HG02884 (cell line): ENCODE results near the gene ANKRD10.

ENCODE experiments used
- ATAC-seq: cut with Tn5 transposase; IDR thresholded peaks from one replicate; pipeline ENCODE4 v1.9.1; 2021; ENCODE audit warnings: mild to moderate bottlenecking, moderate library complexity; ENCODE audit not compliant: unreplicated experiment

The ANKRD10 gene

GRCh38 chr13:110916301-110917142, 1.7 kb upstream of the ANKRD10 start:
- ATAC-seq: no peak

DNA sequence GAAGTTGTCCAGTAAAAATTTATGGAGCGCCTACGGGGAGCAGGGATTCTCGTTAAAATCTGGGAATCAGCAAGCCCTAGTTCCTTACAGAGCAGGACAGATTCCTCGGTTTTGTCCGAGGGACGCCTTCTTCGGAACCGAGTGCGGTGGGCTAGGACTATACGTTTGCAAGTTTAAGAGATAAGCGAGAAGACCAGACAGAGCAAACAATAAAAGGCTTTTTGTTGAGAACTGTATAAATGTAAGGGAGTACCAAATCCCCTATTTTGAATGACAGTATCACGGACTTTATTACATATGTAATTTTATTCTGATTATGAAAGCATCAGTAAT, 971 bp upstream of the ANKRD10 start:
- ATAC-seq: no peak

DNA sequence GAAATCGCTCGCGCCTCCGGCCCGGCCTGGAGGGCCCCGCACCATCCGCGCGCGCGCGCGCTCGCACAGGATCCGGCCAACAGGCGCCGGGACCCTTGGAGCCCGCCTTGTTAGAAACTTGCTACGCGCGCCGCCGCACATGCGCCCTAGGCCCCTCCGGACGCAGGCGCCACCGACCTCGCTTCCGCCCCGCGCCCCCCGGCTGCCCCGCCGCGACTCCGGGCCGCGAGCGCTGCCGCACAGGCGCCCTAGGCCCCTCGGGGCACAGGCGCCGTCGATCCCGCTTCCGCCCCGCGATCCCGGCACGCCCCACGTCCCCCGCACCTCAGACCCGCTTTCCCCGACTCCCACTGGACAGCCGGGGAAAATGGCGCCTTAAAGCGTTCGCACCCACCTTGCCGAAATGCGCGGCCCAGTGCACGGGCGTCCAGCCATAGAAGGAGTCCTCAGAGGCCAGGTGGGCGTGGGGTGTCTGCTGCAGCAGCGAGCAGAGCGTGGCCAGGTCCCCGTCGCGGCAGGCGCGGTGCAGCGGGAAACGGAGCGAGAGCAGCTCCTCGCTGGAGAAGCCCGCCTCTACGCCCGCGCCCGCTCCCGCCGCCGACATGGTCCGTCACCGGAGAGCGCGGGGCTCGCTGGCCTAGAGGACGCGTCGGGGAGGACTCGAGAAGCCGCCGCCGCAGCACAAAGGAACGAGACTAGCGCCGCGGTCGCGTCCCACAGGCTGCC, 375 bp downstream of the ANKRD10 start:
- peak; percentile 26 for ATAC-seq

- ATAC-seq: no peak
Measured at GRCh38 chr13:110914081-110914330, 863 bp downstream of the ANKRD10 start.

GRCh38 chr13:110913322-110914080, 1.4 kb downstream of the ANKRD10 start:
- no peak for ATAC-seq

GRCh38 chr13:110912651-110913051, 2.2 kb downstream of the ANKRD10 start:
- ATAC-seq: no peak

DNA sequence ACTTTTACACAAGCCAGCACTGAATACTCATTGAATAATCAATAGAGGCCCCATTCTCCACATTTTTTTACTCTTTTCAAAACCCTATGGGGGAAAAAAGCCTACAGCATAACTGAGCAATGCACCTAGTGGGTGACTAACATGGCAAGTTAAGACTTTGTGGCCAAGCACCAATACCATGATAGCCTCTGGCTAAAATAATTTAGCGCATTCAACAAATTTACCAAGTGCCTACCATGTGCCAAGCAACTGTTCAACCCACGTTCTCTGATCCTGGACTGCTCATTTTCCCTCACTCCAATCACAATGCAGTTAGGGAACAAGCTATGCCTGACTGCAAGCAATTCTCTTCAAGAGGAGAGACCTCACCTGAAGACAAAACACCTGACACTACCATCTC, 3.0 kb downstream of the ANKRD10 start:
- no peak for ATAC-seq

DNA sequence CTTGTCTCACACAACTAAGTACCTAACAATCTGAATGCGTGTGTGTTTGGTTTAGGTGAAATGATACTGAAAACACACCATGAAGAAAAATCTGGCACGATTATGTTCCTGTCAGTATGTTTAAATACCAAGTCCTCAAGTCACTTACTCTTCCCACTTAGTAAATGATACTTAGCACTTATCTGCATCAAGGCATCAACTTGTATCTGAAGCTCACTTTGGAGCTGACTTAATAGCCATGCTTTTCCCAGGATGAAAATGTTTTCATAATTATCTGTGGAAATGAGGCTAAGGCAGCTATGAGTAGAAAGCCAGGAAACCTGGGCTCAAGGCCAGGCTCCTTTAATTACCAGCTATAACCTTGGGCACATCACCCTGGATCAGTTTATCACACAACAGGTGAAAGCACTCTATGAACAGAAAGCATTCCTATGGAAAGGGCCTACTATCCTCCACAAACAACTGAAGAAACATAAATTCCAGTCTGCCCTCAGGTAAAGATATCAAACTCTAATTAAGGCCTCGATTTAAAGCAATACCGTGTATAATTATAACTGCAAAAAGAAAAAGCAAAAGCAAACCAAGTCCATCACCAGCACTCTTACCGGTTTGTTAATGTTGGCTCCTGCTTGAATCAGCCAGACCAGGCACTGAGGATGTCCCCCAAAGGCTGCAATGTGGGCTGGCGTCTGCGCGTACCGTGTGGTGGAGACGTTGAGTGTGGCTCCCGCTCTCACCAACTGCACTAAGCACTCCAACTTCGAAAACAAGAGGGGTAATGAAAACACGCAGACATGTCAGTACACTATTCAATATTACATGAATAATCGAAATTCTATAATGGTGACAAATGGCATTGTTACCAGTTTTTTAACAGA, 4.6 kb downstream of the ANKRD10 start:
- no peak for ATAC-seq

GRCh38 chr13:110907951-110908898, 6.6 kb downstream of the ANKRD10 start:
- no peak for ATAC-seq

GRCh38 chr13:110907301-110907700, 7.6 kb downstream of the ANKRD10 start:
- ATAC-seq: no peak

GRCh38 chr13:110904748-110905147, 10.1 kb downstream of the ANKRD10 start:
- no peak for ATAC-seq

- ATAC-seq: no peak
Measured at GRCh38 chr13:110902370-110902769, 12.5 kb downstream of the ANKRD10 start.

GRCh38 chr13:110897521-110897920, 17.3 kb downstream of the ANKRD10 start:
- ATAC-seq: no peak

DNA sequence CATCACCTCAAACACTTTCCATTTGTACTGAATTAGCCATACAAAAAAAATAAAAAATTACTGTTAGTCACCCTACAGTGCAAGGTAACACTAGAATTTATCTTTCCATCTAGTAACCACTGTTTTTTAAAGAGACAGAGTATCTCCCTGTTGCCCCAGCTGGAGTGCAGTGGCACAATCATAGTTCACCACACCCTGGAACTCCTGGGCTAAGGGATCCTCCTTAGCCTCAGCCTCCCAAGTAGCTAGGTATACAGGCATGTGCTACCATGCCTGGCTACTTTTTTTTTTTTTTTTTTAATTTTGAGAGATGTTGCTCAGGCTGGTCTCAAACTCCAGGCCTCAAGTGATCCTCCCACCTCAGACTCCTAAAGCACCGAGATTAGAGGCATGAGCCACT, 17.9 kb downstream of the ANKRD10 start:
- no peak for ATAC-seq

GRCh38 chr13:110894086-110894485, 20.8 kb downstream of the ANKRD10 start:
- no peak for ATAC-seq

GRCh38 chr13:110893571-110893970, 21.3 kb downstream of the ANKRD10 start:
- ATAC-seq: no peak

DNA sequence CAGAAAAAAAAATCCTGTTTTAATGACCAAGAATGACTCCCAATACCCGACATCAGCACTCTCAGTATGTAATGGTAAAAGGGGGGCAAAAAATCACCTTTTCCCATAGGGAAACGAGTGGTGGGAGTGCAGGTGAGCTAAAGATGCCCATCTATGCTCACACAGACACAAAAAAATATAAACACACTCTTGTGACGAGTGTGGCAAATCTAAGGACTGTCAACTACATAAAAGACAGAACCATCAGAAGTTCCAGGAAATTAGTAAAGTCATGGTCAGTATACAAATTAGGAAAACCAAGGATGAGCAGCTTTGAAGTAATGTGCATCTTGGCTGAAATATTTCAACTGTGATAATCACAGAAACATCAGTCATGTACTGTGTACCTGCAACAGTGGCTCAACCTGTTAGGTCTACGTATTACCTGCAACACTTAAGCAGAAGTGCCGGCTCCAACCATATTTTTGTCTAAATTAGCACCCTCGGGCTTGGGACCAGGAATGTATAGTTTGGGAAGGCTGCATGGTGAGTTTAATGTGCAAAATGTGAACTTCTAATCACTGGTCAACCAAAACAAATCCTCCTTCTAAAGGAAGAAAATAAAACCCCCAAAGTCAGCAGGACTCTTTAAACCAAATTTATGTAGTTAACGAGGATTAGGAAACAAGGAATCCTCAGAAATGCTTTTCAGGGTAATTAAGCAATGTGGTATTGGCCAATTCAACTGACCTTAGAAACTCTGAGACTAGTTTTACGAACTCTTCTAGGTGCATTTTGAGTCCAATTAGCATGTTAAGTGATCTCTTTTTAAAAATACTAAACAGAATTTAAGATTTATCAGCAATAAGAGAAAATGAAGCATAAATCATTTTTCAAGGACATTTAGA, 24.3 kb downstream of the ANKRD10 start:
- ATAC-seq: no peak

- no peak for ATAC-seq
Measured at GRCh38 chr13:110888390-110888789, 26.5 kb downstream of the ANKRD10 start.
